GM19395 (cell line): ENCODE results near the gene MCMBP.
"Not testable (repeated sequence)": the region's sequence is repeated elsewhere in the genome, so short reads cannot be mapped to it uniquely, and the experiment has no call there.

Experiments used
- ATAC-seq: cut with Tn5 transposase; IDR thresholded peaks from one replicate; pipeline ENCODE4 v1.9.1; 2021; ENCODE audit warnings: mild to moderate bottlenecking, moderate library complexity; ENCODE audit not compliant: unreplicated experiment

MCMBP gene

DNA sequence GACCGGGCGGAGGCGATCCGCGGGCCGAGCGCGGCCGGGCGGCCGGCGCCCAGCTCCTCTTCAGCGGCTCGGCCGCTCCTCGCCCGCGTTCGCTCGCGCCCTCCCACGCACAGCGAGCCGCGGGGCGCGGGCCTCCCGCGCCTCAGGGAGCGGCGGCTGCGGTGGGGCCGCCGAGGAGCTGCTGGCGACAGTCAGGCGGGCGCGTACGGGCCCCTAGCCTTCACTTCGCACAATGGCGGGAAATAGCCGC lies at the start of gene MCMBP:
TSS of gene MCMBP (minus strand) at position 234 of the 250 bp plus-strand sequence. CDS start 259 bp downstream, outside the sequence.
- ATAC-seq, result peak; percentile 24

GRCh38 chr10:119919826-119920225 lies 47.2 kb upstream of the MCMBP start:
- ATAC-seq, result no peak

GRCh38 chr10:119919271-119919670 lies 46.6 kb upstream of the MCMBP start:
- ATAC-seq, result no peak

DNA sequence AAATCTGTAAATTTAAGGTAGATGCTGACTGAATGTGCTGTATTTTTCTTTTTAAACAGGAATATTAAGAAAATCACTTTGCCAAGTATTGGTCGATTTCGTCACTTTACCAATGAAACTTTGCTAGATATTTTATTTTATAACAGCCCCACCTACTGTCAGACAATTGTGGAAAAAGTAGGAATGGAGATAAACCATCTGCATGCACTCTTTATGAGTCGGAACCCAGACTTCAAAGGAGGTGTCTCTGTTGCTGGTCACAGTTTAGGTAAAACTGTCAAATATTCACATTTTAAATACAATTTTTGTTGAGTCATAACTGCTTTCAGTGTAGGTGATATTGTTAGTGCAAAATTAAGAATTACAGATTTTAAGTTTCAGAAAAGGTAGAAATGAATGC lies 45.1 kb upstream of the MCMBP start:
- no peak for ATAC-seq

DNA sequence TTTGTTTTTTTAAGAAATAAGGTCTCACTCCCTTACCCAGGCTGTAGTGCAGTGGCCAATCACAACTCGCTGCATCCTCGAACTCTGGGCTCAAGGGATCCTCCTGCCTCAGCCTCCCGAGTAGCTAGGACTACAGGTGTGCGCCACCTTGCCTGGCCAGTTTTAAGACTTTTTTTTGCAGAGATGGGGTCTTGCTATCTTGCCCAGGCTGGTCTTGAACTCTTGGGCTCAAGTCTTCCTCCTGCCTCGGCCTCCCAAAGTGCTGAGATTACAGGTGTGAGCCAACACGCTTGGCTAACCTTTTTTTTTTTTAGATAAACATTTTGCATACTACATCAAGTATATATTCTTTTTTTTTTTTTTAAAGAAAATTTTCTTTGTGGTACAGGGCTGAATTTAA lies 38.0 kb upstream of the MCMBP start:
- no peak for ATAC-seq

GRCh38 chr10:119908166-119908565 lies 35.5 kb upstream of the MCMBP start:
- no peak for ATAC-seq

DNA sequence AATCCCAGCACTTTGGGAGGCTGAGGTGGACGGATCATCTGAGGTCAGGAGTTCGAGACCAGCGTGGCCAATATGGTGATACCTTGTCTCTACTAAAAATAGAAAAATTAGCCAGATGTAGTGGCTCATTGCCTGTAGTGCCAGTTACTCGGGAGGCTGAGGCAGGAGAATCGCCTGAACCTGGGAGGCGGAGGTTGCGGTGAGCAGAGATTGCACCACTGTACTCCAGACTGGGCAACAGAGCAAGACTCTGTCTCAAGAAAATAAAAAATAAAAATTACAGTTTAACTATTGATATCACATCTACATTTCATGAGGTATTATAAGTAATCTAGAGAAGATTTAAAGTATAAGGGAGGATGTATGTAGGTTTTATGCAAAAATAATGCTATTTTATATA lies 35.1 kb upstream of the MCMBP start:
- not testable (repeated sequence) for ATAC-seq

- no peak for ATAC-seq
Measured at GRCh38 chr10:119903946-119904666, 31.5 kb upstream of the MCMBP start.

DNA sequence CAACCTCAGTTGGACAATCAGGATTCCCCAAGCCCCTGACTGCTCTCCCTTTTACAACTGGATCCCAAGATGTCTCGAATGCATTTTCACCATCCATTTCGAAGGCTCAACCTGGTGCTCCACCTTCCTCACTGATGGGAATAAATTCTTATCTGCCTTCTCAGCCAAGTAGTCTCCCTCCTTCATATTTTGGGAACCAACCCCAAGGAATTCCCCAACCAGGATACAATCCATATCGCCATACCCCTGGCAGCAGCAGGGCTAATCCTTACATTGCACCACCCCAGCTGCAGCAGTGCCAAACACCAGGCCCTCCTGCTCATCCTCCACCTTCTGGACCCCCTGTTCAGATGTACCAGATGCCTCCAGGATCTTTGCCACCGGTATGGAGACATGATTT lies 25.9 kb upstream of the MCMBP start:
- ATAC-seq, result no peak

GRCh38 chr10:119896937-119897770 lies 24.5 kb upstream of the MCMBP start:
- no peak for ATAC-seq

DNA sequence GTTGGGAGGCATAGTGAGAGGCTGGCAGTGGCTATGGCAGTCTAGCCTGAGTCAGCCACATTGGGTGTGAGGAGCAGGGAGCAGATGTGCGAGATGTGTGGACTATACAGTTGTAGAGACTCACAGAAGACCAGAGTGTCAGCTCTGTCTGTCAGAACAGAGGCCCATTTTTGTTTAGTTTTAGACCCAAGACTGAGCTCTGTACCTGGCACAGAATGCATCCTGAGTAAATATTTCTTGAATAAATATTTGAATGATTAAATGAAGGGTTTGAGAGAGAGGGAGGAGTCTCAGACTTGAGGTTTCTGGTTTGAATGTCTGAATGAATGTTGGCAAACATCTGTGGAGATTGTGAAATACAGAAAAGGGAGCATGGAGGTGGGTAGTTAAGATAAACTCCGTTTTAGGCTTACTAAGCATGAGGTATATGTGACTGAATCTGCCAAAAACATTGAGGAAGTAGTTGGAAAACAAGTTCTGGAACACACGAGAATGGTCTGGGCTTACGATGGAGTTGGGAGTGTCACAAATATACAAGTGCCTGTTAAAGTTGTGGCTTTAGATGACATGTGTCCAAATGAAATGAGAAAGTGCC lies 23.5 kb upstream of the MCMBP start:
- no peak for ATAC-seq

- no peak for ATAC-seq
Measured at GRCh38 chr10:119893845-119894427, 21.3 kb upstream of the MCMBP start.

GRCh38 chr10:119893074-119893473 lies 20.4 kb upstream of the MCMBP start:
- no peak for ATAC-seq

GRCh38 chr10:119892188-119893065 lies 19.8 kb upstream of the MCMBP start, which contains the start of gene SEC23IP:
Gene SEC23IP, plus strand, starts transcription at chr10:119892730. Its CDS starts 53 bp downstream, at chr10:119892783.
- peak; percentile 99 for ATAC-seq

GRCh38 chr10:119891849-119892187 lies 19.2 kb upstream of the MCMBP start:
- ATAC-seq, result not testable (repeated sequence)

DNA sequence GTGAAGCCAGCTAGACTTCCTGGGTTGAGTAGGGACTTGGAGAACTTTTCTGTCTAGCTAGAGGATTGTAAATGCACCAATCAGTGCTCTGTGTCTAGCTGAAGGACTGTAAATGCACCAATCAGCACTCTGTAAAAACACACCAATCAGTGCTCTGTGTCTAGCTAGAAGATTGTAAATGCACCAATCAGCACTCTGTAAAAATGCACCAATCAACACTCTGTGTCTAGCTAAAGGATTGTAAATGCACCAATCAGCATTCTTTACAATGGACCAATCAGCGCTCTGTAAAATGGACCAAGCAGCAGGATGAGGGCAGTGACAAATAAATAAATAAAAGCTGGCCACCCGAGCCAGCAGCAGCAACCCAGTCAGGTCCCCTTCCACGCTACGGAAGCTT lies 17.7 kb upstream of the MCMBP start:
- not testable (repeated sequence) for ATAC-seq

DNA sequence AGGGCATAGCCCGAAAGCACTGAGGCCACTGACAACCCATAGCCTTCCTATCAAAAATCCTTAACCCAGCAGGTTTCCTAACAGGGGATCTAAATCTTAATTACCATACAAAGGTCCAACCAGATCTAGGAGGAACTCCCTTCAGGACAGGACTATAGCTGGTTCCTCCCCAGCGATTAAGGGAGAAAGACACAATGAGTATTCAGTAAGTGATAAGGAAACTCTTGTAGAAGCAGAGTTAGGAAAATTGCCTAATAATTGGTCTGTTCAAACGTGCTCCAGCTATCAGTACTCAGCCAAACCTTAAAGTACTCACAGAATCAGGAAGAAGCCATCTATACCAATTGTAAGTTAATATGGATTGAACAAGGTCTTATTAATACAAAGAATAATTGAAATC lies 16.6 kb upstream of the MCMBP start:
- ATAC-seq, result not testable (repeated sequence)

DNA sequence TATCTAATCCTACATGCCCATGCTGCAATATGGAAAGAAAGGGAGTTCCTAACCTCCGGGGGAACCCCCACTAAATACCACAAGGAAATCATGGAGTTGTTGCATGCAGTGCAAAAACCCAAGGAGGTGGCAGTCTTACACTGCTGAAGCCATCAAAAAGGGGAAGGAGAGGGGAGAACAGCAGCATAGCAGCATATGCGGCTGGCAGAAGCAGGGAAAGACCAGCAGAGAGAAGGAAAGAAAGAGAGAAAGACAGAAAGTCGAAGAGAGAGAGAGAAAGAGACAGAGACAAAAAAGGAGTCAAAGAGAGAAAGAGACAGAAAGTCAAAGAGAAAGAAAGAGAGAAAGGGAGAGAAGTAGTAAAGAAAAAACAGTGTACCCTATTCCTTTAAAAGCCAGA lies 16.1 kb upstream of the MCMBP start:
- not testable (repeated sequence) for ATAC-seq

DNA sequence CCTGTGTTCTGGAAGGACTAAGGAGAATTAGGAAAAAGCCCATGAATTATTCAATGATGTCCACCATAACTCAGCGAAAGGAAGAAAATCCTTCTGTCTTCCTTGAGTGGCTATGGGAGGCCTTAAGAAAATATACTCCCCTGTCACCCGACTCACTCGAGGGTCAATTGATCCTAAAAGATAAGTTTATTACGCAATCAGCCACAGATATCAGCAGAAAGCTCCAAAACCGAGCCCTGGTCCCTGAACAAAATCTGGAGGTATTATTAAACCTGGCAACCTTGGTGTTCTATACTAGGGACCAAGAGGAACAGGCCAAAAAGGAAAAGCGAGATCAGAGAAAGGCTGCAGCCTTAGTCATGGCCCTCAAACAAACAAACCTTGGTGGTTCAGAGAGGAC lies 13.4 kb upstream of the MCMBP start:
- ATAC-seq, result not testable (repeated sequence)

GRCh38 chr10:119883901-119884611 lies 11.4 kb upstream of the MCMBP start:
- not testable (repeated sequence) for ATAC-seq
